ENCODE data around the gene PACRG. TPM values are rescaled to one million over a fixed set of nuclear protein-coding genes. Genes with fewer than 3 reads are reported as not detected.

Gene PACRG
- total and polyA plus RNA-seq, 2 donors (not counting 3 experiments of a cell fraction or from before 2014, with no cell fraction given) = 0.08 TPM; not detected in 1

DNA sequence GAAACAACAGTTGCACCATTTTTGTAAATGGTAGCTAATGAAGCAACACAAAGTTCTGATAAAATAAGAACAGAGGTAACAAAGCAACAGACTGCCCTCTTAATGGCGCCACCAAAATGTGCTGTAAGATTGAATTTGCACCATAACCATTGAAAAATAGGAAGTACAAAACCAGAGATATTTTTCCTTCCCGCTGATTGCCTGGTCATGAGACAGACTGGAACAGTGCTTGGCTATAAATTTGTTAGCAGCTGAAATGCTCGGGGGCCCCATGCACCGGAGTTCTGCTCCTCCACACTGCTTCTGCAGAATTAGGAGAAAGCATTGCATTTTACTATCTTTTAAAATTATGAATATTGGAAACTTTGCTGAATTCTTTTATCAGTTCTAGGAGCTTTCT lies 522.3 kb downstream of the PACRG start:
- FAIRE-seq (no peak), DNase-seq (ENCODE audit: low read depth, low spot score) (no peak)
- CTCF ChIA-PET = no interaction called here
- dilution Hi-C loops (cut with MboI; ENCODE audit: extremely low pct_ligation_motif_present, low sequenced_read_pairs) (no loop called here), intact Hi-C loops (cut with micrococcal nuclease) (no loop called here)
- no TSS peak for BruUV-seq (replicated peaks)
- POLR2A ChIA-PET = no interaction called here
- Histone ChIP-seq H3K9me3 (replicated peaks; ENCODE audit: control insufficient read depth, insufficient read depth, low read length) (no peaks in the 10 kb centered on the region), H3K9ac (replicated peaks; ENCODE audit: extremely low read depth, insufficient read depth, low read length) (no peak overlapping the region), H3K4me3 (replicated peaks in 1 of 3; ENCODE audit: insufficient read depth in 1 of 3, low read depth in 1 of 3, low read length in 3 of 3) (no peak overlapping the region), H3K4me2 (ENCODE audit: insufficient read depth, low read length) (no peak overlapping the region), H3K27ac (ENCODE audit: insufficient read depth, low read depth, low read length) (no peak overlapping the region), H4K20me1 (replicated peaks; ENCODE audit: control insufficient read depth, extremely low read depth, insufficient read depth, low read length) (no peaks in the 10 kb centered on the region), H3K9me1 (replicated peaks; ENCODE audit: control insufficient read depth, extremely low read depth, insufficient read depth, low read length) (no peaks in the 10 kb centered on the region), H3K4me1 (ENCODE audit: control insufficient read depth, extremely low read depth, insufficient read depth, low read length) (no peaks in the 10 kb centered on the region), H2AFZ (ENCODE audit: low read depth, low read length) (no peak overlapping the region), H3K79me2 (ENCODE audit: control insufficient read depth, insufficient read depth, low read length) (no peaks in the 10 kb centered on the region), H3K36me3 (ENCODE audit: control insufficient read depth in 2 of 2, extremely low read depth in 1 of 2, insufficient read depth in 2 of 2, low read length in 2 of 2) (no peaks in the 10 kb centered on the region), H3K27me3 (ENCODE audit: control insufficient read depth in 2 of 2, insufficient read depth in 2 of 2, low read length in 2 of 2) (no peaks in the 10 kb centered on the region)
- TF ChIP-seq FOS (IDR thresholded peaks at IDR 0.05; ENCODE audit: borderline replicate concordance, insufficient read depth, low read length) = no peak
- no peak for TF ChIP-seq JUN (IDR thresholded peaks at IDR 0.05; ENCODE audit: borderline replicate concordance, insufficient read depth, insufficient read length, low read depth)
- no peak for TF ChIP-seq POLR2AphosphoS5 (IDR thresholded peaks at IDR 0.05; ENCODE audit: insufficient read depth, low read depth, low read length)
- no peak for TF ChIP-seq POLR2A (IDR thresholded peaks at IDR 0.05; ENCODE audit: low read depth, low read length)
- TF ChIP-seq CTCF (IDR thresholded peaks at IDR 0.05; ENCODE audit: extremely low read depth in 1 of 2, insufficient read depth in 1 of 2, low read depth in 1 of 2, low read length in 2 of 2) = no peak
- TF ChIP-seq, protein P1, sequence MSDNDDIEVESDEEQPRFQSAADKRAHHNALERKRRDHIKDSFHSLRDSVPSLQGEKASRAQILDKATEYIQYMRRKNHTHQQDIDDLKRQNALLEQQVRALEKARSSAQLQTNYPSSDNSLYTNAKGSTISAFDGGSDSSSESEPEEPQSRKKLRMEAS (IDR thresholded peaks at IDR 0.05; ENCODE audit: insufficient read depth, insufficient read length) = no peak
- no peak for TF ChIP-seq GATA2 (IDR thresholded peaks at IDR 0.05; ENCODE audit: insufficient read depth, insufficient read length, low read depth, low read length)
- no peak for TF ChIP-seq MYC (IDR thresholded peaks at IDR 0.05; ENCODE audit: low read depth, low read length)
- no peak for TF ChIP-seq EZH2 (IDR thresholded peaks at IDR 0.05; ENCODE audit: borderline replicate concordance, low read depth, low read length, severe bottlenecking)
